HepG2 (cell line): ENCODE data around the gene RIPK1. TPM values are rescaled to one million over a fixed set of nuclear protein-coding genes. Genes with fewer than 3 reads are reported as not detected.

Source experiments
- ARNT ChIP-seq: fragments of 450-650 bp; IDR thresholded peaks from 2 replicates; pipeline ENCODE4 v1.6.1; 2017
- ATM ChIP-seq: fragments of 450-650 bp; IDR thresholded peaks from 2 replicates; pipeline ENCODE4 v1.7.1; 2017; ENCODE audit warnings: mild to moderate bottlenecking, borderline replicate concordance
- CHCHD3 ChIP-seq: sonication (generic); formaldehyde crosslinking; IDR thresholded peaks from 2 replicates; pipeline ENCODE4 v1.8.0; 2022; ENCODE audit warnings: mild to moderate bottlenecking, missing genetic modification reagents, moderate library complexity
- JARID2 ChIP-seq: sonication (generic); formaldehyde crosslinking; IDR thresholded peaks from 2 replicates; pipeline ENCODE4 v1.8.1; 2023; ENCODE audit warnings: missing genetic modification reagents, inconsistent platforms; ENCODE audit not compliant: insufficient replicate concordance
- JDP2 ChIP-seq: sonication (generic); formaldehyde crosslinking; IDR thresholded peaks from 2 replicates; pipeline ENCODE4 v1.8.1; 2022; ENCODE audit warnings: missing genetic modification reagents, borderline replicate concordance
- MAFG ChIP-seq: sonication (generic); formaldehyde crosslinking; IDR thresholded peaks from 2 replicates; pipeline ENCODE4 v1.5.1; 2020; ENCODE audit warnings: mild to moderate bottlenecking, missing genetic modification reagents
- PHF21A ChIP-seq: sonication (generic); formaldehyde crosslinking; IDR thresholded peaks from 2 replicates; pipeline ENCODE4 v1.5.0; 2020; ENCODE audit warnings: mild to moderate bottlenecking, missing genetic modification reagents
- RBAK ChIP-seq: sonication (generic); formaldehyde crosslinking; IDR thresholded peaks from 2 replicates; pipeline ENCODE4 v1.5.1; 2020; ENCODE audit warnings: mild to moderate bottlenecking, missing genetic modification reagents
- SMYD3 ChIP-seq: sonication (generic); formaldehyde crosslinking; IDR thresholded peaks from 2 replicates; pipeline ENCODE4 v1.8.1; 2023; ENCODE audit warnings: mild to moderate bottlenecking, missing genetic modification reagents
- ZBTB1 ChIP-seq: sonication (generic); formaldehyde crosslinking; IDR thresholded peaks from 2 replicates; pipeline ENCODE4 v1.4.0; 2020; ENCODE audit warnings: missing genetic modification reagents, borderline replicate concordance
- ZMYM3 ChIP-seq: sonication (generic); formaldehyde crosslinking; IDR thresholded peaks from 2 replicates; pipeline ENCODE4 v1.5.1; 2020; ENCODE audit warnings: mild to moderate bottlenecking, missing genetic modification reagents
- ZNF598 ChIP-seq: sonication (generic); formaldehyde crosslinking; IDR thresholded peaks from 2 replicates; pipeline ENCODE4 v1.5.1; 2020; ENCODE audit warnings: mild to moderate bottlenecking, missing genetic modification reagents, borderline replicate concordance
- ZNF670 ChIP-seq: sonication (generic); formaldehyde crosslinking; IDR thresholded peaks from 2 replicates; pipeline ENCODE4 v1.8.0; 2022; ENCODE audit warnings: mild to moderate bottlenecking, missing genetic modification reagents, borderline replicate concordance
- polyA plus RNA-seq, 8 experiments: library from polyadenylated mRNA; depleted of rRNA in 3 of 8; stranded (reverse) in 7 of 8; unstranded in 1 of 8; fragments of >200 nt; fragmentation: Illumina TruSeq in 4 of 8; extraction: Trizol in 4 of 8; gene quantifications; 2 replicates each; pipeline versions ENCODE4 v1.2.1 to v1.2.3, GENCODE V29; 2011 to 2016; ENCODE audit warnings: low read depth in 4 of 8, missing spikeins in 1 of 8, mixed read lengths in 1 of 8; ENCODE audit not compliant: insufficient read depth in 1 of 8
- total RNA-seq, 5 experiments: library from RNA; depleted of rRNA; stranded (reverse); fragments of >200 nt; fragmentation: Illumina TruSeq; extraction: Trizol; gene quantifications; 2 replicates each; pipeline ENCODE4 v1.2.3, GENCODE V29; 2016; ENCODE audit warnings: low read depth in 1 of 5
- TF ChIP-seq, protein P1 (sequence below): sonication (generic); formaldehyde crosslinking; IDR thresholded peaks from 2 replicates; pipeline ENCODE4 v1.4.0; 2020; ENCODE audit warnings: missing genetic modification reagents
- TF ChIP-seq, protein P2 (sequence below): sonication (generic); formaldehyde crosslinking; IDR thresholded peaks from 2 replicates; pipeline ENCODE4 v1.5.0; 2020; ENCODE audit warnings: mild to moderate bottlenecking, missing genetic modification reagents
- TF ChIP-seq, protein P3 (sequence below): sonication (generic); formaldehyde crosslinking; conservative IDR thresholded peaks from 2 replicates; pipeline ENCODE4 v1.4.0; 2020; ENCODE audit warnings: missing genetic modification reagents
- TF ChIP-seq, protein P4 (sequence below): sonication (generic); formaldehyde crosslinking; conservative IDR thresholded peaks from 2 replicates; pipeline ENCODE4 v1.8.1; 2023; ENCODE audit warnings: missing genetic modification reagents
- TF ChIP-seq, protein P5 (sequence below): IDR thresholded peaks from 2 replicates; pipeline ENCODE4 v1.6.1; 2016; ENCODE audit warnings: low read depth, borderline replicate concordance

Gene RIPK1
- total and polyA plus RNA-seq, 2 of the 13 experiments (the other 11 are each of a cell fraction or from before 2014, with no cell fraction given): 9.0 to 10.3 TPM

DNA sequence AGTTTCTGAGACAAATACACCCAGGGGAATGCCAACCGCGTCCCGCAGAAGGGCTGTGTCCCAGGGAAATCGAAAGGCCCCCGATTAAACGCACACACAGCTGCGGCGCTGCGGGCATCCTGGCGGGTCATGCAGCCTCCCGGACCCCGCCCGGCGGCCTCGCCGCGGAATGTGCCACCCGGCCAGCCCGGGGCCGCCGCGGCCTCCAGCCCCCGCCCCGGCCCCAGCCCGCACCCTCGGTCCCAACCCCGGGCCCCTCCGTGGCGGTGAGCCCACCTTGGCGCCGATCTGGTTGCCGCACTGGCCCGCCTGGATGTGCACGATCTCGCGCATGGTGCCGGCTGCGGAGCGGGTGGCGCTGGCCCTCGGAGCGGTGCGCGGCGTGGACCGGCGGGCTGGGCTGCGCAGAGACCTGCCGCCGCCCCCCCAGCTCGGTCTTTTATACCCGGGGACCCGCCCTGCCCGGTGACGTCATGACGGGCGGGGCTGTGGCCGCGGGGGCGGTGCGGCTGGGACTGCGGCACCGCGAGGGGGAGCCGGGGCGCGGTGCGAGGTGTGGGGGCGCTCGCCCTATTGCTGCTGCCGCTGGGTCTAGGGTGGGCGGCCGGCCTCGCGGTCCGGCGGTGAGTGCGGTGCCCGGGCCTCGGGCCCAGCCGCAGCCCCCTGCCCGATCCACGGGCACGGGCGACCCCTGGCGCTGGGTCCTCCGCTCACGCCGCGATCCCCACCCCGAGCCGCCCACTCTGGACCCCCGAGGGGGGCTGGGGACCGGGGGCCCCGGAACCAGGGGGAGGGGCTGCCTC, 89.0 kb downstream of the RIPK1 start, which contains the start of gene TUBB2A (continued):
- TF ChIP-seq JARID2 (CRISPR knock-in tag) (no peak), SMYD3 (no peak), CHCHD3 (CRISPR knock-in tag) (peak; percentile 97; the same call in 1 of the 2 replicates), ZNF598 (peak; percentile 35; the same call in 1 of the 2 replicates), JDP2 (CRISPR knock-in tag) (no peak; the same call in 1 of the 2 replicates), ATM (no peak), PHF21A (CRISPR knock-in tag) (peak; percentile 42; the same call in 1 of the 2 replicates), RBAK (CRISPR knock-in tag) (no peak), ZMYM3 (CRISPR knock-in tag) (no peak), ZNF670 (CRISPR knock-in tag) (0 out of 2 replicates have a peak, but pooled peaks have one; percentile 50), ARNT (no peak), ZBTB1 (CRISPR knock-in tag) (no peak), MAFG (no peak)
- TF ChIP-seq, protein P1, sequence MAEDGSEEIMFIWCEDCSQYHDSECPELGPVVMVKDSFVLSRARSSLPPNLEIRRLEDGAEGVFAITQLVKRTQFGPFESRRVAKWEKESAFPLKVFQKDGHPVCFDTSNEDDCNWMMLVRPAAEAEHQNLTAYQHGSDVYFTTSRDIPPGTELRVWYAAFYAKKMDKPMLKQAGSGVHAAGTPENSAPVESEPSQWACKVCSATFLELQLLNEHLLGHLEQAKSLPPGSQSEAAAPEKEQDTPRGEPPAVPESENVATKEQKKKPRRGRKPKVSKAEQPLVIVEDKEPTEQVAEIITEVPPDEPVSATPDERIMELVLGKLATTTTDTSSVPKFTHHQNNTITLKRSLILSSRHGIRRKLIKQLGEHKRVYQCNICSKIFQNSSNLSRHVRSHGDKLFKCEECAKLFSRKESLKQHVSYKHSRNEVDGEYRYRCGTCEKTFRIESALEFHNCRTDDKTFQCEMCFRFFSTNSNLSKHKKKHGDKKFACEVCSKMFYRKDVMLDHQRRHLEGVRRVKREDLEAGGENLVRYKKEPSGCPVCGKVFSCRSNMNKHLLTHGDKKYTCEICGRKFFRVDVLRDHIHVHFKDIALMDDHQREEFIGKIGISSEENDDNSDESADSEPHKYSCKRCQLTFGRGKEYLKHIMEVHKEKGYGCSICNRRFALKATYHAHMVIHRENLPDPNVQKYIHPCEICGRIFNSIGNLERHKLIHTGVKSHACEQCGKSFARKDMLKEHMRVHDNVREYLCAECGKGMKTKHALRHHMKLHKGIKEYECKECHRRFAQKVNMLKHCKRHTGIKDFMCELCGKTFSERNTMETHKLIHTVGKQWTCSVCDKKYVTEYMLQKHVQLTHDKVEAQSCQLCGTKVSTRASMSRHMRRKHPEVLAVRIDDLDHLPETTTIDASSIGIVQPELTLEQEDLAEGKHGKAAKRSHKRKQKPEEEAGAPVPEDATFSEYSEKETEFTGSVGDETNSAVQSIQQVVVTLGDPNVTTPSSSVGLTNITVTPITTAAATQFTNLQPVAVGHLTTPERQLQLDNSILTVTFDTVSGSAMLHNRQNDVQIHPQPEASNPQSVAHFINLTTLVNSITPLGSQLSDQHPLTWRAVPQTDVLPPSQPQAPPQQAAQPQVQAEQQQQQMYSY: no peak
- TF ChIP-seq, protein P2, sequence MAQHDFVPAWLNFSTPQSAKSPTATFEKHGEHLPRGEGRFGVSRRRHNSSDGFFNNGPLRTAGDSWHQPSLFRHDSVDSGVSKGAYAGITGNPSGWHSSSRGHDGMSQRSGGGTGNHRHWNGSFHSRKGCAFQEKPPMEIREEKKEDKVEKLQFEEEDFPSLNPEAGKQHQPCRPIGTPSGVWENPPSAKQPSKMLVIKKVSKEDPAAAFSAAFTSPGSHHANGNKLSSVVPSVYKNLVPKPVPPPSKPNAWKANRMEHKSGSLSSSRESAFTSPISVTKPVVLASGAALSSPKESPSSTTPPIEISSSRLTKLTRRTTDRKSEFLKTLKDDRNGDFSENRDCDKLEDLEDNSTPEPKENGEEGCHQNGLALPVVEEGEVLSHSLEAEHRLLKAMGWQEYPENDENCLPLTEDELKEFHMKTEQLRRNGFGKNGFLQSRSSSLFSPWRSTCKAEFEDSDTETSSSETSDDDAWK (CRISPR knock-in tag): no peak
- TF ChIP-seq, protein P3, sequence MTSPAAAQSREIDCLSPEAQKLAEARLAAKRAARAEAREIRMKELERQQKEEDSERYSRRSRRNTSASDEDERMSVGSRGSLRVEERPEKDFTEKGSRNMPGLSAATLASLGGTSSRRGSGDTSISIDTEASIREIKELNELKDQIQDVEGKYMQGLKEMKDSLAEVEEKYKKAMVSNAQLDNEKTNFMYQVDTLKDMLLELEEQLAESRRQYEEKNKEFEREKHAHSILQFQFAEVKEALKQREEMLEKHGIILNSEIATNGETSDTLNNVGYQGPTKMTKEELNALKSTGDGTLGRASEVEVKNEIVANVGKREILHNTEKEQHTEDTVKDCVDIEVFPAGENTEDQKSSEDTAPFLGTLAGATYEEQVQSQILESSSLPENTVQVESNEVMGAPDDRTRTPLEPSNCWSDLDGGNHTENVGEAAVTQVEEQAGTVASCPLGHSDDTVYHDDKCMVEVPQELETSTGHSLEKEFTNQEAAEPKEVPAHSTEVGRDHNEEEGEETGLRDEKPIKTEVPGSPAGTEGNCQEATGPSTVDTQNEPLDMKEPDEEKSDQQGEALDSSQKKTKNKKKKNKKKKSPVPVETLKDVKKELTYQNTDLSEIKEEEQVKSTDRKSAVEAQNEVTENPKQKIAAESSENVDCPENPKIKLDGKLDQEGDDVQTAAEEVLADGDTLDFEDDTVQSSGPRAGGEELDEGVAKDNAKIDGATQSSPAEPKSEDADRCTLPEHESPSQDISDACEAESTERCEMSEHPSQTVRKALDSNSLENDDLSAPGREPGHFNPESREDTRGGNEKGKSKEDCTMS (CRISPR knock-in tag): no peak
- TF ChIP-seq, protein P4, sequence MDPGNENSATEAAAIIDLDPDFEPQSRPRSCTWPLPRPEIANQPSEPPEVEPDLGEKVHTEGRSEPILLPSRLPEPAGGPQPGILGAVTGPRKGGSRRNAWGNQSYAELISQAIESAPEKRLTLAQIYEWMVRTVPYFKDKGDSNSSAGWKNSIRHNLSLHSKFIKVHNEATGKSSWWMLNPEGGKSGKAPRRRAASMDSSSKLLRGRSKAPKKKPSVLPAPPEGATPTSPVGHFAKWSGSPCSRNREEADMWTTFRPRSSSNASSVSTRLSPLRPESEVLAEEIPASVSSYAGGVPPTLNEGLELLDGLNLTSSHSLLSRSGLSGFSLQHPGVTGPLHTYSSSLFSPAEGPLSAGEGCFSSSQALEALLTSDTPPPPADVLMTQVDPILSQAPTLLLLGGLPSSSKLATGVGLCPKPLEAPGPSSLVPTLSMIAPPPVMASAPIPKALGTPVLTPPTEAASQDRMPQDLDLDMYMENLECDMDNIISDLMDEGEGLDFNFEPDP: no peak
- TF ChIP-seq, protein P5, sequence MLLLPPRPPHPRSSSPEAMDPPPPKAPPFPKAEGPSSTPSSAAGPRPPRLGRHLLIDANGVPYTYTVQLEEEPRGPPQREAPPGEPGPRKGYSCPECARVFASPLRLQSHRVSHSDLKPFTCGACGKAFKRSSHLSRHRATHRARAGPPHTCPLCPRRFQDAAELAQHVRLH (CRISPR knock-in tag): peak; percentile 81; the same call in 1 of the 2 replicates
